Measurements from ENCODE around the gene CISH.

- TF ChIP-seq CTCF (conservative IDR thresholded peaks at IDR 0.05) (no peak), ZFX (IDR thresholded peaks at IDR 0.05) (no peak)
These were observed 41.1 kb upstream of the CISH start for GRCh38 chr3:50652709-50653108.
